Astrocyte (in vitro differentiated cells and primary cell): Measurements from ENCODE around the gene HLA-B. TPM values are rescaled to one million over a fixed set of nuclear protein-coding genes. Genes with fewer than 3 reads are reported as not detected.

Source experiments
- DNase-seq: peaks from one replicate; pipeline ENCODE4 v3.0.0-alpha.2; 2010; ENCODE audit warnings: low read depth
- FAIRE-seq: peaks from 2 replicates; lab custom pipeline; 2011; peaks lifted over from hg19 to GRCh38; lab: Jason Lieb, UNC
- H2AFZ ChIP-seq: 2 replicates; pipeline ENCODE4 v1.6.0; 2012; ENCODE audit warnings: low read depth, low read length, inconsistent platforms
- H3K27ac ChIP-seq: 2 replicates; pipeline ENCODE4 v1.5.1; 2011; ENCODE audit warnings: low read depth, low read length, inconsistent platforms
- H3K27me3 ChIP-seq: 2 replicates; pipeline ENCODE4 v1.6.0; 2011; ENCODE audit warnings: low read length, inconsistent platforms; ENCODE audit not compliant: insufficient read depth
- H3K36me3 ChIP-seq: 2 replicates; pipeline ENCODE4 v1.5.1; 2011; ENCODE audit warnings: low read length, inconsistent platforms; ENCODE audit not compliant: insufficient read depth
- H3K4me1 ChIP-seq: 2 replicates; pipeline ENCODE4 v1.5.1; 2011; ENCODE audit warnings: low read length, inconsistent platforms; ENCODE audit not compliant: insufficient read depth
- H3K4me2 ChIP-seq: 2 replicates; pipeline ENCODE4 v1.6.0; 2012; ENCODE audit warnings: low read length, inconsistent platforms
- H3K4me3 ChIP-seq: 2 replicates; pipeline ENCODE4 v1.5.1; 2011; ENCODE audit warnings: low read depth, mild to moderate bottlenecking, low read length, inconsistent platforms; ENCODE audit not compliant: insufficient read depth
- H3K79me2 ChIP-seq: 2 replicates; pipeline ENCODE4 v1.6.0; 2012; ENCODE audit warnings: mild to moderate bottlenecking, low read length, inconsistent platforms; ENCODE audit not compliant: insufficient read depth
- H3K9ac ChIP-seq: 2 replicates; pipeline ENCODE4 v1.6.0; 2012; ENCODE audit warnings: mild to moderate bottlenecking, low read length, inconsistent platforms
- H3K9me3 ChIP-seq: 2 replicates; pipeline ENCODE4 v1.5.1; 2012; ENCODE audit warnings: low read depth, mild to moderate bottlenecking, low read length, inconsistent platforms; ENCODE audit not compliant: insufficient read depth
- H4K20me1 ChIP-seq: 2 replicates; pipeline ENCODE4 v1.6.0; 2012; ENCODE audit warnings: low read length, inconsistent platforms; ENCODE audit not compliant: insufficient read depth
- H3K27ac Mint-ChIP-seq: one replicate; pipeline ENCODE4 v1.8.0; 2021; ENCODE audit warnings: mild to moderate bottlenecking, mixed read lengths; ENCODE audit not compliant: unreplicated experiment
- H3K27me3 Mint-ChIP-seq: one replicate; pipeline ENCODE4 v1.8.0; 2021; ENCODE audit warnings: low read depth, mixed read lengths; ENCODE audit not compliant: unreplicated experiment
- H3K36me3 Mint-ChIP-seq: one replicate; pipeline ENCODE4 v1.8.0; 2021; ENCODE audit warnings: low read depth, mixed read lengths; ENCODE audit not compliant: unreplicated experiment
- H3K4me1 Mint-ChIP-seq: one replicate; pipeline ENCODE4 v1.8.0; 2021; ENCODE audit warnings: low read depth, mixed read lengths; ENCODE audit not compliant: unreplicated experiment
- H3K4me3 Mint-ChIP-seq: one replicate; pipeline ENCODE4 v1.8.0; 2021; ENCODE audit warnings: mild to moderate bottlenecking, moderate library complexity, mixed read lengths; ENCODE audit not compliant: unreplicated experiment
- H3K9me3 Mint-ChIP-seq: one replicate; pipeline ENCODE4 v1.8.0; 2021; ENCODE audit warnings: mild to moderate bottlenecking, mixed read lengths; ENCODE audit not compliant: unreplicated experiment
- CTCF ChIP-seq: IDR thresholded peaks from 2 replicates; pipeline ENCODE4 v1.5.1; 2011; ENCODE audit warnings: low read depth, mild to moderate bottlenecking, inconsistent platforms, low read length, moderate library complexity; ENCODE audit not compliant: insufficient read depth
- EZH2 ChIP-seq: IDR thresholded peaks from 2 replicates; pipeline ENCODE4 v1.6.1; 2012; ENCODE audit warnings: mild to moderate bottlenecking, low read length, inconsistent platforms; ENCODE audit not compliant: insufficient read depth
- total RNA-seq: library from RNA; stranded (reverse); gene quantifications from 2 replicates; pipeline ENCODE4 v1.2.1, GENCODE V29; 2021

Gene HLA-B
- total RNA-seq, 1 donor from 2014 or later = 1,493 TPM

DNA sequence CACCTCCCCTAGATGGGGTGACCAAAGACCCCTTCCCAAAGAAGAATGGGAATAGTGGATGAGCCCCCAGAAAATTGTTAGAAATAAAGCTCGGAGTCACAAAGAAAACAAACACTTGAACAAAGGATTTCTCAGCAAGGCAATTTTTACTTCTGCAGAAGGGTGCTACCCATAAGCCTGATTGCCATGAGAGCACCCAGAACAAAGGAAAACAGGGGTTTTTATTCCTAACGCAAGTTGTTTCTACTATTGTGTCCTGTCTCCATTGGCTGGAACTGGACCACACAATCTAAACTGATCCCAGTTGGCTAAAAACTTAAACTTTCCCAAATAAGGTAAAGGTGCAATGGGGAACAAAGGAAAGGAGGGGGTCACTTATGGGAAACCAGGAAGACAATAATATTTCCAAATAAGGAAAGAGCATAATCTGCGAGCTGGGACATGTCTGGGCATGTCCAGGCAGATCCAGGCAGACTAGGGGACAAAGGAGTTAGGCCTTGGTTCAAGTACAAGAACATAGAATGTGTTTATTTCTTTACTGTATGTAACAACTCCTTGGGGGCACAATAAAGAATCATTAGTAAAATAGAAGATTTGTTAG lies 20.0 kb downstream of the HLA-B start:
- no peaks in the 10 kb centered on the region for H3K36me3 ChIP-seq
- Mint-ChIP-seq H3K4me1 (no peaks in the 10 kb centered on the region), H3K9me3 (peaks cover 43% of the 10 kb centered on the region), H3K27ac (peak overlapping the region; percentile 90), H3K27me3 (peaks cover 3% of the 10 kb centered on the region), H3K4me3 (no peak overlapping the region), H3K36me3 (peaks cover 6% of the 10 kb centered on the region)
- H4K20me1 ChIP-seq = no peaks in the 10 kb centered on the region
- no peak for TF ChIP-seq EZH2
- TF ChIP-seq CTCF = no peak
- peak; percentile 26 for DNase-seq
- no peak overlapping the region for H3K27ac ChIP-seq
- H3K4me3 ChIP-seq = no peak overlapping the region
- H3K9me3 ChIP-seq = peaks cover 8% of the 10 kb centered on the region
- no peaks in the 10 kb centered on the region for H3K27me3 ChIP-seq
- H3K4me1 ChIP-seq = no peaks in the 10 kb centered on the region
- no peak overlapping the region for H3K9ac ChIP-seq
- H3K79me2 ChIP-seq = no peaks in the 10 kb centered on the region
- H2AFZ ChIP-seq = no peak overlapping the region
- FAIRE-seq = no peak
- H3K4me2 ChIP-seq = no peak overlapping the region

GRCh38 chr6:31332637-31333602 lies 24.1 kb downstream of the HLA-B start:
- no peaks in the 10 kb centered on the region for H3K79me2 ChIP-seq
- no peak overlapping the region for H3K4me3 ChIP-seq
- peaks cover 16% of the 10 kb centered on the region for H3K9me3 ChIP-seq
- H3K4me2 ChIP-seq = no peak overlapping the region
- Mint-ChIP-seq H3K9me3 (peaks cover 60% of the 10 kb centered on the region), H3K4me3 (no peak overlapping the region), H3K27me3 (peaks cover 3% of the 10 kb centered on the region), H3K27ac (no peak overlapping the region), H3K4me1 (no peaks in the 10 kb centered on the region), H3K36me3 (peaks cover 7% of the 10 kb centered on the region)
- H3K27ac ChIP-seq = no peak overlapping the region
- DNase-seq = no peak
- no peak overlapping the region for H2AFZ ChIP-seq
- H3K27me3 ChIP-seq = no peaks in the 10 kb centered on the region
- no peaks in the 10 kb centered on the region for H4K20me1 ChIP-seq
- FAIRE-seq = no peak
- H3K9ac ChIP-seq = no peak overlapping the region
- no peaks in the 10 kb centered on the region for H3K36me3 ChIP-seq
- TF ChIP-seq EZH2 (no peak), CTCF (no peak)
- H3K4me1 ChIP-seq = no peaks in the 10 kb centered on the region
